K562 (cell line): ENCODE measurements around the gene ZFAND6. TPM values are rescaled to one million over a fixed set of nuclear protein-coding genes. Genes with fewer than 3 reads are reported as not detected.
A peak's percentile ranks its signal among the peaks of the same experiment; 100 is the strongest.

Experiments
- ATAC-seq: fragments of 200-7000 bp; cut with Tn5 transposase; 3 replicates; pipeline ENCODE4 v1.9.1; 2020; ENCODE audit warnings: moderate library complexity
- BruUV-seq: library from RNA; stranded (reverse); fragments of 400-500 nt; replicated peaks from 2 replicates; lab custom pipeline; 2021; lab: Mats Ljungman, UMichigan
- CTCF ChIA-PET: fragments of 300-600 bp; formaldehyde crosslinking; extraction: SDS; loops from one replicate; lab custom pipeline; 2021; ENCODE audit warnings: low intra/inter-chr PET ratio; lab: Yijun Ruan, JAX
- POLR2A ChIA-PET: fragments of 300-600, 350-650 bp; sonication (Branson Sonifier 250); formaldehyde crosslinking; extraction: SDS; loops from one replicate; lab custom pipeline; 2021; ENCODE audit warnings: antibody characterized with exemption, inconsistent platforms; lab: Yijun Ruan, JAX
- DNase-seq, 4 experiments: peaks; one replicate each; pipeline versions ENCODE4 v3.0.0 to v3.0.0-alpha.2; 2011 to 2018; ENCODE audit warnings: low spot score in 3 of 4, mixed read lengths in 3 of 4; ENCODE audit errors: extremely low read depth in 1 of 4
- FAIRE-seq: peaks from 2 replicates; lab custom pipeline; 2011; peaks lifted over from hg19 to GRCh38; lab: Jason Lieb, UNC
- H2AFZ ChIP-seq: 2 replicates; pipeline ENCODE4 v1.6.0; 2011; ENCODE audit warnings: low read depth, low read length, control low read depth, inconsistent platforms
- H3K27ac ChIP-seq: fragments of 200-600 bp; 3 replicates; pipeline ENCODE4 v1.8.0; 2011; ENCODE audit warnings: low read depth, mild to moderate bottlenecking, control low read depth, inconsistent platforms, low read length, moderate library complexity, mixed read lengths; ENCODE audit errors: extremely low read depth
- H3K27me3 ChIP-seq, 2 experiments: fragments of 300-600 bp in 1 of 2; 2 replicates in 1 of 2; 3 replicates in 1 of 2; pipeline versions ENCODE4 v1.6.0 to v1.8.0; 2011; ENCODE audit warnings: inconsistent platforms in 2 of 2, low read length in 2 of 2, mild to moderate bottlenecking in 1 of 2, mixed read lengths in 1 of 2, moderate library complexity in 1 of 2; ENCODE audit not compliant: control insufficient read depth in 2 of 2, insufficient read depth in 2 of 2
- H3K36me3 ChIP-seq: fragments of 300-600 bp; 3 replicates; pipeline ENCODE4 v1.8.0; 2011; ENCODE audit warnings: mild to moderate bottlenecking, low read length, inconsistent platforms; ENCODE audit not compliant: control insufficient read depth, insufficient read depth
- H3K4me1 ChIP-seq, 2 experiments: fragments of 200-600 bp in 1 of 2; replicated peaks in 1 of 2; 2 replicates in 1 of 2; 3 replicates in 1 of 2; pipeline versions ENCODE4 v1.5.1 to v1.8.0; 2011; ENCODE audit warnings: inconsistent platforms in 2 of 2, low read length in 2 of 2, mild to moderate bottlenecking in 1 of 2, mixed read lengths in 1 of 2, moderate library complexity in 1 of 2; ENCODE audit not compliant: control insufficient read depth in 2 of 2, insufficient read depth in 2 of 2
- H3K4me2 ChIP-seq: 2 replicates; pipeline ENCODE4 v1.6.1; 2011; ENCODE audit warnings: low read length, control low read depth, inconsistent platforms, mixed read lengths; ENCODE audit not compliant: insufficient read depth
- H3K4me3 ChIP-seq: fragments of 200-600 bp; sonication (generic), shearing (Covaris generic); 2 replicates; pipeline ENCODE4 v1.5.1; 2016; ENCODE audit warnings: control low read depth, inconsistent platforms
- H3K79me2 ChIP-seq: fragments of 200-600 bp; 3 replicates; pipeline ENCODE4 v1.8.0; 2011; ENCODE audit warnings: low read length, inconsistent platforms; ENCODE audit not compliant: control insufficient read depth, insufficient read depth
- H3K9ac ChIP-seq, 2 experiments: 2 replicates each; pipeline versions ENCODE4 v1.6.0 to v1.6.1; 2011; ENCODE audit warnings: low read depth in 2 of 2, low read length in 2 of 2, control low read depth in 1 of 2, inconsistent platforms in 1 of 2, mild to moderate bottlenecking in 1 of 2, mixed read lengths in 1 of 2; ENCODE audit not compliant: insufficient read depth in 1 of 2
- H3K9me1 ChIP-seq: one replicate; pipeline ENCODE4 v1.6.0; 2011; ENCODE audit warnings: inconsistent platforms, mild to moderate bottlenecking, low read length, moderate library complexity; ENCODE audit not compliant: control insufficient read depth, insufficient read depth
- H3K9me3 ChIP-seq: replicated peaks from 2 replicates; pipeline ENCODE4 v1.5.1; 2011; ENCODE audit warnings: low read depth, low read length, inconsistent platforms; ENCODE audit not compliant: control insufficient read depth, insufficient read depth
- H4K20me1 ChIP-seq: replicated peaks from 2 replicates; pipeline ENCODE4 v1.6.1; 2011; ENCODE audit warnings: low read length, inconsistent platforms, mixed read lengths; ENCODE audit not compliant: control insufficient read depth, insufficient read depth
- BRD9 ChIP-seq: fragments of 450-650 bp; IDR thresholded peaks from 2 replicates; pipeline ENCODE4 v1.6.1; 2018; ENCODE audit warnings: low read depth; ENCODE audit not compliant: partially characterized antibody
- CBFA2T3 ChIP-seq: fragments of 450-650 bp; IDR thresholded peaks from 2 replicates; pipeline ENCODE4 v1.6.1; 2017
- DMBX1 ChIP-seq: fragments of 250-450 bp; sonication (Bioruptor Pico); IDR thresholded peaks from 2 replicates; pipeline ENCODE4 v1.8.0; 2022; ENCODE audit warnings: inconsistent platforms, mild to moderate bottlenecking, moderate library complexity, borderline replicate concordance
- HES1 ChIP-seq: fragments of 450-650 bp; IDR thresholded peaks from 2 replicates; pipeline ENCODE4 v1.6.1; 2016; ENCODE audit warnings: low read depth, mild to moderate bottlenecking, moderate library complexity
- HMBOX1 ChIP-seq: sonication (generic); IDR thresholded peaks from 2 replicates; pipeline ENCODE4 v1.6.1; 2016
- NFIC ChIP-seq: fragments of 450-650 bp; IDR thresholded peaks from 2 replicates; pipeline ENCODE4 v1.6.1; 2017; ENCODE audit warnings: mild to moderate bottlenecking, inconsistent platforms
- PCBP2 ChIP-seq: fragments of 200-400 bp; formaldehyde crosslinking; IDR thresholded peaks from 2 replicates; pipeline ENCODE4 v1.6.1; 2018; ENCODE audit warnings: low read length, low read depth, mild to moderate bottlenecking, moderate library complexity; ENCODE audit not compliant: poor library complexity, severe bottlenecking
- SNAPC5 ChIP-seq: fragments of 250-450 bp; sonication (Bioruptor Pico); IDR thresholded peaks from 2 replicates; pipeline ENCODE4 v1.8.0; 2021; ENCODE audit warnings: moderate library complexity, mild to moderate bottlenecking, inconsistent platforms
- ZBTB33 ChIP-seq: sonication (generic); formaldehyde crosslinking; IDR thresholded peaks from 2 replicates; pipeline ENCODE4 v1.8.1; 2023; ENCODE audit warnings: mild to moderate bottlenecking, missing genetic modification reagents
- whole genome bisulfite sequencing: fragments of 100-300 bp; shearing (Covaris generic); methylation state at CpG from one replicate; pipeline ENCODE4 v1.1.6; 2016; ENCODE audit warnings: low coverage, mixed read lengths; ENCODE audit not compliant: insufficient coverage; ENCODE audit errors: missing lambda C conversion rate; 5-methylcytosine and 5-hydroxymethylcytosine counted together
- in situ Hi-C: fragments of 300-500 bp; cut with MboI; formaldehyde crosslinking; loops from 4 replicates; pipeline ENCODE4 v1.15.0; 2018; ENCODE audit warnings: inconsistent platforms, mixed read lengths
- intact Hi-C: fragments of 100-400 bp; cut with micrococcal nuclease; formaldehyde crosslinking; loops from 2 replicates; pipeline ENCODE4 v1.14.2; 2022
- polyA plus RNA-seq, 8 experiments: library from polyadenylated mRNA; depleted of rRNA in 4 of 8; stranded (reverse) in 5 of 8; unstranded in 3 of 8; fragments of >200 nt; fragmentation: Nextera tagmentation in 2 of 8; fragmentation: Illumina TruSeq in 1 of 8; extraction: Ambion mirVana in 2 of 8; extraction: Trizol in 1 of 8; gene quantifications; 2 replicates each; pipeline versions ENCODE4 v1.2.1 to v1.2.3, GENCODE V29; 2011 to 2014; ENCODE audit warnings: inconsistent platforms in 1 of 8, missing spikeins in 1 of 8
- total RNA-seq, 7 experiments: library from RNA; depleted of rRNA in 6 of 7; stranded (reverse); fragments of >200 nt in 6 of 7; fragmentation: Illumina TruSeq in 2 of 7; extraction: Trizol in 2 of 7; gene quantifications; 2 replicates each; pipeline versions ENCODE4 v1.2.1 to v1.2.3, GENCODE V29; 2011 to 2021; ENCODE audit warnings: low replicate concordance in 1 of 7

The ZFAND6 gene
- total and polyA plus RNA-seq, 9 of the 15 experiments (the other 6 are each of a cell fraction or from before 2014, with no cell fraction given): 53.9 to 206 (median 88.9) TPM

GRCh38 chr15:80120636-80121035, 61.2 kb downstream of the ZFAND6 start:
- Histone ChIP-seq H3K27ac (no peak overlapping the region), H3K9me3 (no peaks in the 10 kb centered on the region), H3K9ac (no peak overlapping the region), H3K79me2 (peaks cover 37% of the 10 kb centered on the region; the same call in 2 of the 3 replicates), H3K36me3 (peaks cover 34% of the 10 kb centered on the region), H3K4me1 (no peaks in the 10 kb centered on the region; a peak in 1 of 5 replicates), H3K9me1 (no peaks in the 10 kb centered on the region), H3K4me2 (no peak overlapping the region), H2AFZ (no peak overlapping the region), H4K20me1 (no peaks in the 10 kb centered on the region), H3K4me3 (no peak overlapping the region), H3K27me3 (no peaks in the 10 kb centered on the region)
- in situ Hi-C loops (no loop called here), intact Hi-C loops (no loop called here)
- ATAC-seq (no peak), FAIRE-seq (peak; percentile 15), DNase-seq (no peak)
- TF ChIP-seq BRD9 (no peak), HMBOX1 (0 out of 2 replicates have a peak, but pooled peaks have one; percentile 40), SNAPC5 (CRISPR knock-in tag) (no peak), CBFA2T3 (0 out of 2 replicates have a peak, but pooled peaks have one; percentile 10)
- no TSS peak for BruUV-seq
- ChIA-PET CTCF (no interaction called here), POLR2A (interaction anchor here (0.7 kb wide), 1 partner anchor 45 kb away, joined by 3 read pairs; no protein-coding TSS in a partner anchor)
- 41% methylated on average over 1 of the region's 1 CpG for WGBS

GRCh38 chr15:80121546-80121945, 62.1 kb downstream of the ZFAND6 start:
- ChIA-PET POLR2A (no interaction called here), CTCF (no interaction called here)
- BruUV-seq: no TSS peak
- 94% methylated on average over 4 of the region's 4 CpGs for WGBS
- no peak for ATAC-seq
- Histone ChIP-seq H2AFZ (no peak overlapping the region), H3K9ac (no peak overlapping the region), H3K4me3 (no peak overlapping the region), H3K36me3 (peaks cover 43% of the 10 kb centered on the region), H3K27me3 (no peaks in the 10 kb centered on the region), H3K4me2 (no peak overlapping the region), H3K79me2 (peaks cover 32% of the 10 kb centered on the region; the same call in 2 of the 3 replicates), H3K9me1 (no peaks in the 10 kb centered on the region), H3K4me1 (no peaks in the 10 kb centered on the region; a peak in 1 of 5 replicates), H4K20me1 (no peaks in the 10 kb centered on the region), H3K27ac (no peak overlapping the region), H3K9me3 (no peaks in the 10 kb centered on the region)
- in situ Hi-C loops: no loop called here
- peak in 1 of 4 experiments; percentile 38 for DNase-seq
- FAIRE-seq: no peak
- intact Hi-C loops: no loop called here
- TF ChIP-seq NFIC (peak; percentile 87), HES1 (no peak), ZBTB33 (CRISPR knock-in tag) (no peak), DMBX1 (CRISPR knock-in tag) (no peak), PCBP2 (no peak)
